HepG2 (cell line): ENCODE data around the gene NDUFB10. TPM values are rescaled to one million over a fixed set of nuclear protein-coding genes. Genes with fewer than 3 reads are reported as not detected.

ENCODE experiments used
- CBX5 ChIP-seq: sonication (generic); formaldehyde crosslinking; IDR thresholded peaks from 2 replicates; pipeline ENCODE4 v1.4.0; 2020; ENCODE audit warnings: missing genetic modification reagents, borderline replicate concordance
- NR2F6 ChIP-seq, 2 experiments: IDR thresholded peaks; 2 replicates each; pipeline ENCODE4 v1.6.1; 2016; ENCODE audit warnings: antibody characterized with exemption in 1 of 2, mild to moderate bottlenecking in 1 of 2
- TEAD3 ChIP-seq: optimal IDR thresholded peaks from 2 replicates; pipeline ENCODE3; 2016; ENCODE audit warnings: borderline replicate concordance
- ZNF256 ChIP-seq: sonication (generic); formaldehyde crosslinking; conservative IDR thresholded peaks from 2 replicates; pipeline ENCODE4 v1.4.0; 2020; ENCODE audit warnings: missing genetic modification reagents
- ZNF451 ChIP-seq: sonication (generic); formaldehyde crosslinking; IDR thresholded peaks from 2 replicates; pipeline ENCODE4 v1.5.0; 2020; ENCODE audit warnings: mild to moderate bottlenecking, missing genetic modification reagents
- polyA plus RNA-seq, 8 experiments: library from polyadenylated mRNA; depleted of rRNA in 3 of 8; stranded (reverse) in 7 of 8; unstranded in 1 of 8; fragments of >200 nt; fragmentation: Illumina TruSeq in 4 of 8; extraction: Trizol in 4 of 8; gene quantifications; 2 replicates each; pipeline versions ENCODE4 v1.2.1 to v1.2.3, GENCODE V29; 2011 to 2016; ENCODE audit warnings: low read depth in 4 of 8, missing spikeins in 1 of 8, mixed read lengths in 1 of 8; ENCODE audit not compliant: insufficient read depth in 1 of 8
- total RNA-seq, 5 experiments: library from RNA; depleted of rRNA; stranded (reverse); fragments of >200 nt; fragmentation: Illumina TruSeq; extraction: Trizol; gene quantifications; 2 replicates each; pipeline ENCODE4 v1.2.3, GENCODE V29; 2016; ENCODE audit warnings: low read depth in 1 of 5
- TF ChIP-seq, protein P1 (sequence below): sonication (generic); formaldehyde crosslinking; IDR thresholded peaks from 2 replicates; pipeline ENCODE4 v1.4.0; 2020; ENCODE audit warnings: missing genetic modification reagents
- TF ChIP-seq, protein P2 (sequence below): sonication (generic); formaldehyde crosslinking; IDR thresholded peaks from 2 replicates; pipeline ENCODE4 v1.4.0; 2020; ENCODE audit warnings: missing genetic modification reagents
- TF ChIP-seq, protein P3 (sequence below): sonication (generic); formaldehyde crosslinking; IDR thresholded peaks from 2 replicates; pipeline ENCODE4 v1.4.0; 2020; ENCODE audit warnings: missing genetic modification reagents
- TF ChIP-seq, protein P4 (sequence below): sonication (generic); formaldehyde crosslinking; conservative IDR thresholded peaks from 2 replicates; pipeline ENCODE4 v1.8.1; 2023; ENCODE audit warnings: missing genetic modification reagents
- TF ChIP-seq, protein P5 (sequence below): sonication (generic); formaldehyde crosslinking; IDR thresholded peaks from 2 replicates; pipeline ENCODE4 v1.9.0; 2022; ENCODE audit warnings: missing genetic modification reagents, mild to moderate bottlenecking, borderline replicate concordance
- TF ChIP-seq, protein P6 (sequence below): sonication (generic); formaldehyde crosslinking; IDR thresholded peaks from 2 replicates; pipeline ENCODE4 v1.5.0; 2020; ENCODE audit warnings: mild to moderate bottlenecking, missing genetic modification reagents
- TF ChIP-seq, protein P7 (sequence below): sonication (generic); formaldehyde crosslinking; IDR thresholded peaks from 2 replicates; pipeline ENCODE4 v1.4.0; 2020; ENCODE audit warnings: missing genetic modification reagents

NDUFB10 gene
- total and polyA plus RNA-seq, 2 of the 13 experiments (the other 11 are each of a cell fraction or from before 2014, with no cell fraction given), result 68.6 to 157 TPM

DNA sequence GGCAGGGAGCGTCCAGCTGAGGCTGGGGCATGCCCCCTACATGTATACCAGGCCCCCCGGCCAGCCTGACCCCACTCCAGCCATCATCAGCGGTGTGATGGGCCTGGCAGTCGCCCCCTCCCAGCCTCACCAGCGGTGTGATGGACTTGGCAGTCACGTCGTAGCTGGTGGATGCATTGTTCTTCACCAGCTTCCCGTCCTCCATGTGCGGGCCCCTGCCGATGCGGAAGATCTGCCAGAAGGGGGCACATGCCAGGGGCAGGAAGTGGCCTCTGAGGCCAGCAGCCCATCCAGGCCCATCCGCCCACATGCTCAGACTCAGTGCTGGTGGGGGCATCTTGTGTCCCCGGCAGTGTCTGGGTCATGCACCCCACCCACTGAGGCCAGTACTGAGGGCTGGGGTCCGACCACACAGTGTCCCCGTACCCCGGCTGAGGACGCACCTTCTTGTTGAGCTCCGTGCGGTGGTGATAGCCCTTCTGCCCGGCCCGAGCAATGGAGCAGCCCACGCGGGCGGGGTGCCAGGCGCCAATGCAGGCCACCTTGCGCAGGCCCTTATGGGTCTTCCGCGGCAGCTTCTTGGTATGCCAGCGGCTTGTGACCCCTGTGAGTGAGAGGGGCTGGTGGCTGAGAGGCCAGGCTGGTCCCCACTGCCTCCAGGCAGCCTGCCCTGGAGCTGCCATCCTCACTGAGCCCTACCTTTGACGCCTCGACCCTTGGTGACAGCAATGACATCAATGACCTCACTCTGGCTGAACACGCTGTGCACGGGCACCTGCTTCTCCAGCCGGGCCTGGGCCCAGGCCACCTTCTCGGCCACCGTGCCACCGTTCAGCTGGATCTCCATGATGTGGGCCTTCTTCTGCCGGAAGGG, 12.6 kb upstream of the NDUFB10 start (continued):
- TF ChIP-seq, protein P1, sequence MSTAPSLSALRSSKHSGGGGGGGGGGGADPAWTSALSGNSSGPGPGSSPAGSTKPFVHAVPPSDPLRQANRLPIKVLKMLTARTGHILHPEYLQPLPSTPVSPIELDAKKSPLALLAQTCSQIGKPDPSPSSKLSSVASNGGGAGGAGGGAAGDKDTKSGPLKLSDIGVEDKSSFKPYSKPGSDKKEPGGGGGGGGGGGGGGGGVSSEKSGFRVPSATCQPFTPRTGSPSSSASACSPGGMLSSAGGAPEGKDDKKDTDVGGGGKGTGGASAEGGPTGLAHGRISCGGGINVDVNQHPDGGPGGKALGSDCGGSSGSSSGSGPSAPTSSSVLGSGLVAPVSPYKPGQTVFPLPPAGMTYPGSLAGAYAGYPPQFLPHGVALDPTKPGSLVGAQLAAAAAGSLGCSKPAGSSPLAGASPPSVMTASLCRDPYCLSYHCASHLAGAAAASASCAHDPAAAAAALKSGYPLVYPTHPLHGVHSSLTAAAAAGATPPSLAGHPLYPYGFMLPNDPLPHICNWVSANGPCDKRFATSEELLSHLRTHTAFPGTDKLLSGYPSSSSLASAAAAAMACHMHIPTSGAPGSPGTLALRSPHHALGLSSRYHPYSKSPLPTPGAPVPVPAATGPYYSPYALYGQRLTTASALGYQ, result no peak
- no peak for TF ChIP-seq ZNF451 (CRISPR knock-in tag)
- no peak for TF ChIP-seq NR2F6 (IDR thresholded peaks at IDR 0.05)
- TF ChIP-seq NR2F6 (CRISPR knock-in tag; IDR thresholded peaks at IDR 0.05), result 0 out of 2 replicates have a peak, but pooled peaks have one; percentile 13
- peak; percentile 44 for TF ChIP-seq TEAD3
- TF ChIP-seq, protein P2, sequence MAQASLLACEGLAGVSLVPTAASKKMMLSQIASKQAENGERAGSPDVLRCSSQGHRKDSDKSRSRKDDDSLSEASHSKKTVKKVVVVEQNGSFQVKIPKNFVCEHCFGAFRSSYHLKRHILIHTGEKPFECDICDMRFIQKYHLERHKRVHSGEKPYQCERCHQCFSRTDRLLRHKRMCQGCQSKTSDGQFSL (CRISPR knock-in tag), result no peak
- TF ChIP-seq, protein P3, sequence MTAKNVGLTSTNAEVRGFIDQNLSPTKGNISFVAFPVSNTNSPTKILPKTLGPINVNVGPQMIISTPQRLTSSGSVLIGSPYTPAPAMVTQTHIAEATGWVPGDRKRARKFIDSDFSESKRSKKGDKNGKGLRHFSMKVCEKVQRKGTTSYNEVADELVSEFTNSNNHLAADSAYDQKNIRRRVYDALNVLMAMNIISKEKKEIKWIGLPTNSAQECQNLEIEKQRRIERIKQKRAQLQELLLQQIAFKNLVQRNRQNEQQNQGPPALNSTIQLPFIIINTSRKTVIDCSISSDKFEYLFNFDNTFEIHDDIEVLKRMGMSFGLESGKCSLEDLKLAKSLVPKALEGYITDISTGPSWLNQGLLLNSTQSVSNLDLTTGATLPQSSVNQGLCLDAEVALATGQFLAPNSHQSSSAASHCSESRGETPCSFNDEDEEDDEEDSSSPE (CRISPR knock-in tag), result no peak
- TF ChIP-seq, protein P4, sequence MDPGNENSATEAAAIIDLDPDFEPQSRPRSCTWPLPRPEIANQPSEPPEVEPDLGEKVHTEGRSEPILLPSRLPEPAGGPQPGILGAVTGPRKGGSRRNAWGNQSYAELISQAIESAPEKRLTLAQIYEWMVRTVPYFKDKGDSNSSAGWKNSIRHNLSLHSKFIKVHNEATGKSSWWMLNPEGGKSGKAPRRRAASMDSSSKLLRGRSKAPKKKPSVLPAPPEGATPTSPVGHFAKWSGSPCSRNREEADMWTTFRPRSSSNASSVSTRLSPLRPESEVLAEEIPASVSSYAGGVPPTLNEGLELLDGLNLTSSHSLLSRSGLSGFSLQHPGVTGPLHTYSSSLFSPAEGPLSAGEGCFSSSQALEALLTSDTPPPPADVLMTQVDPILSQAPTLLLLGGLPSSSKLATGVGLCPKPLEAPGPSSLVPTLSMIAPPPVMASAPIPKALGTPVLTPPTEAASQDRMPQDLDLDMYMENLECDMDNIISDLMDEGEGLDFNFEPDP (CRISPR knock-in tag), result no peak
- TF ChIP-seq, protein P5, sequence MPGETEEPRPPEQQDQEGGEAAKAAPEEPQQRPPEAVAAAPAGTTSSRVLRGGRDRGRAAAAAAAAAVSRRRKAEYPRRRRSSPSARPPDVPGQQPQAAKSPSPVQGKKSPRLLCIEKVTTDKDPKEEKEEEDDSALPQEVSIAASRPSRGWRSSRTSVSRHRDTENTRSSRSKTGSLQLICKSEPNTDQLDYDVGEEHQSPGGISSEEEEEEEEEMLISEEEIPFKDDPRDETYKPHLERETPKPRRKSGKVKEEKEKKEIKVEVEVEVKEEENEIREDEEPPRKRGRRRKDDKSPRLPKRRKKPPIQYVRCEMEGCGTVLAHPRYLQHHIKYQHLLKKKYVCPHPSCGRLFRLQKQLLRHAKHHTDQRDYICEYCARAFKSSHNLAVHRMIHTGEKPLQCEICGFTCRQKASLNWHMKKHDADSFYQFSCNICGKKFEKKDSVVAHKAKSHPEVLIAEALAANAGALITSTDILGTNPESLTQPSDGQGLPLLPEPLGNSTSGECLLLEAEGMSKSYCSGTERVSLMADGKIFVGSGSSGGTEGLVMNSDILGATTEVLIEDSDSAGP (CRISPR knock-in tag), result peak; percentile 36
- TF ChIP-seq CBX5 (CRISPR knock-in tag), result 0 out of 2 replicates have a peak, but pooled peaks have one; percentile 13
- TF ChIP-seq ZNF256, result no peak
- TF ChIP-seq, protein P6, sequence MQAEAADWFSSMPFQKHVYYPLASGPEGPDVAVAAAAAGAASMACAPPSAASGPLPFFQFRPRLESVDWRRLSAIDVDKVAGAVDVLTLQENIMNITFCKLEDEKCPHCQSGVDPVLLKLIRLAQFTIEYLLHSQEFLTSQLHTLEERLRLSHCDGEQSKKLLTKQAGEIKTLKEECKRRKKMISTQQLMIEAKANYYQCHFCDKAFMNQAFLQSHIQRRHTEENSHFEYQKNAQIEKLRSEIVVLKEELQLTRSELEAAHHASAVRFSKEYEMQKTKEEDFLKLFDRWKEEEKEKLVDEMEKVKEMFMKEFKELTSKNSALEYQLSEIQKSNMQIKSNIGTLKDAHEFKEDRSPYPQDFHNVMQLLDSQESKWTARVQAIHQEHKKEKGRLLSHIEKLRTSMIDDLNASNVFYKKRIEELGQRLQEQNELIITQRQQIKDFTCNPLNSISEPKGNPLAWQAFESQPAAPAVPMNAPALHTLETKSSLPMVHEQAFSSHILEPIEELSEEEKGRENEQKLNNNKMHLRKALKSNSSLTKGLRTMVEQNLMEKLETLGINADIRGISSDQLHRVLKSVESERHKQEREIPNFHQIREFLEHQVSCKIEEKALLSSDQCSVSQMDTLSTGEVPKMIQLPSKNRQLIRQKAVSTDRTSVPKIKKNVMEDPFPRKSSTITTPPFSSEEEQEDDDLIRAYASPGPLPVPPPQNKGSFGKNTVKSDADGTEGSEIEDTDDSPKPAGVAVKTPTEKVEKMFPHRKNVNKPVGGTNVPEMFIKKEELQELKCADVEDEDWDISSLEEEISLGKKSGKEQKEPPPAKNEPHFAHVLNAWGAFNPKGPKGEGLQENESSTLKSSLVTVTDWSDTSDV (CRISPR knock-in tag), result 0 out of 2 replicates have a peak, but pooled peaks have one; percentile 49
- TF ChIP-seq, protein P7, sequence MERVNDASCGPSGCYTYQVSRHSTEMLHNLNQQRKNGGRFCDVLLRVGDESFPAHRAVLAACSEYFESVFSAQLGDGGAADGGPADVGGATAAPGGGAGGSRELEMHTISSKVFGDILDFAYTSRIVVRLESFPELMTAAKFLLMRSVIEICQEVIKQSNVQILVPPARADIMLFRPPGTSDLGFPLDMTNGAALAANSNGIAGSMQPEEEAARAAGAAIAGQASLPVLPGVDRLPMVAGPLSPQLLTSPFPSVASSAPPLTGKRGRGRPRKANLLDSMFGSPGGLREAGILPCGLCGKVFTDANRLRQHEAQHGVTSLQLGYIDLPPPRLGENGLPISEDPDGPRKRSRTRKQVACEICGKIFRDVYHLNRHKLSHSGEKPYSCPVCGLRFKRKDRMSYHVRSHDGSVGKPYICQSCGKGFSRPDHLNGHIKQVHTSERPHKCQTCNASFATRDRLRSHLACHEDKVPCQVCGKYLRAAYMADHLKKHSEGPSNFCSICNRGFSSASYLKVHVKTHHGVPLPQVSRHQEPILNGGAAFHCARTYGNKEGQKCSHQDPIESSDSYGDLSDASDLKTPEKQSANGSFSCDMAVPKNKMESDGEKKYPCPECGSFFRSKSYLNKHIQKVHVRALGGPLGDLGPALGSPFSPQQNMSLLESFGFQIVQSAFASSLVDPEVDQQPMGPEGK (CRISPR knock-in tag), result peak; percentile 50; the same call in 1 of the 2 replicates
